ENCODE measurements around the gene CD59.
A peak's percentile ranks its signal among the peaks of the same experiment; 100 is the strongest.

The CD59 gene

DNA sequence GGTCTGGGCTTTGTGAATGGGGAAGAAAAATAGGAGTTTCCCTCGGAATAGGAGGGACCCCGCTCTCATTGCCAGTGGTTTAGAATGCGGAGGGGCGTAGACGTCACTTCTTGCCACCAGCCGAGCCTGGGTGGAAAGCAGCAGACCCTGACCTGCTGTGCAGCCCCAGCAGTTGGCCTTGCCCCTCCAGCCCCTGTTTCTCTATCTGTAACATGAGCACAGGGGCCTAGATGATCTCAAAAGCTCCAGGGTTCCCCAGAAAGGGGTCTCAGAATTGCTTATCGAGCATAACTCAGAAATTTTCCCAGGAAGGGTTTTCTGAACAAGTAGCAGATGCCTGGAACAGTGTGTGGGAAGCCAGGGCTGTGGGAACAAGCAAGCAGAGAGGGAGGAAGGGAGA is 79.5 kb downstream of the CD59 start:
- no peak overlapping the region for H3K4me3 ChIP-seq
- H3K27ac ChIP-seq: peak overlapping the region in 7 of 21 experiments; percentile 14 to 67 (median 29)

DNA sequence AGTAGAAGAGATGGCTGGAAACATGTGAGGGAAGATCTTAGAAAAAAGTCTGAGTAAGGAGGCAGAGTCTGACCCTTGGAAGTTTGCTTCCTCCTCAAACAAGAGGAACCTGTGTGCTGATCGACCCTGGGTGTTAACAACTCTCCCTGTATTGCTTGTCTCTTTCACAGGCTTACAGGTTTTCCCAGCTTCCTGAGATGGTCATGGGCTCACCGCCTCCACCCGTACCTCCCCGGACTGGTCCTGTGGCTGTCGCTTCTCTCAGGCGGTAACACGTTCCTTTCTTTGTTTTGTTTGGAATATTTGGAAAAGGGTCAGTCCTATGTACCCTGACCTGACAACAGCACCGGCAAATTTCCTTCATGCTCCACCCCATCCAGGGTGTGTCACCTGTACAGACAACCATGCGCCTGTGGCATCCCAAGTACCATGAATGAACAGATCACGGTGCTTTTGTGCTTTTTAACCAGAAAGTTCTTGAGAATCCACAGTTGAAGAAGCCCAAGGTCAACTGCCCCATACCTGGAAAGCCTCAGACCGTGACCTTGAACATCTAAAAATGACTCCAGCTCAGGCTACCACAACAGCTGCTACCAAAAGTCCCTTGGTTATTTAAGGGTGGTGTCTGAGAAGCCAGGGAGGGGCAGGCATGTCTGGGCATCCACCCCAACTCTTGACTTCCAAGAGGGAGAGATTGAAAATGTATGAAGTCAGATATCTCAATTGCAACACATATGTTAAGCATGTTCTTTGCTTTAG is 80.2 kb downstream of the CD59 start:
- peak overlapping the region in 11 of 21 experiments; percentile 4 to 67 (median 30) for H3K27ac ChIP-seq

DNA sequence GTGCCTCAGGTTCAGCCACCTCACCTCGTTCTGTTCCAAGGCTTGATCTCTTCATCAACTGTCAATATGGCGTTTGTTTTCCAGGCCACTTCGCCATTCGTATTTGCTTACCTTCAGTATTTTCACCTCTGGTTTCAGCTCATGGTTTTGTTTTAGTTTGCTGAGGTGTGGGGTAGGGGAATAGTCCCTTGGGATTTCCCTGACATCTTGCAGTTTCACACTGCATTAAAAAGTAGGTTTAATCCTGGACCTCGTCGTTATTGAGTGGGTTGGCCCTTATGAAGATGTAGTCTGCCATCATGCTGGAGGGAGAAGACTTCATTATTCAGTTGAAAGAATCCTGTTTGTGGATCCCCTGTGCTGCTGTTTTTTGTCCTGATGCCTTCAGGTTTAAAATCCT is 81.6 kb downstream of the CD59 start:
- no peak overlapping the region for H3K4me3 ChIP-seq
- H3K27ac ChIP-seq: no peak overlapping the region

More for the DNA sequence above, 80.2 kb downstream of the CD59 start:
- H3K4me3 ChIP-seq: no peak overlapping the region

Data from skin epidermis (tissue), 12 donors.